Ishikawa (cell line): ENCODE measurements around the gene TMEM232.

Source experiments
- CEBPB ChIP-seq: IDR thresholded peaks from 2 replicates; pipeline ENCODE4 v1.6.1; 2012
- CREB1 ChIP-seq: IDR thresholded peaks from 2 replicates; pipeline ENCODE4 v1.6.1; 2012; ENCODE audit warnings: low read depth
- EGR1 ChIP-seq: IDR thresholded peaks from 2 replicates; pipeline ENCODE4 v1.6.1; 2012
- EP300 ChIP-seq: IDR thresholded peaks from 2 replicates; pipeline ENCODE4 v1.6.1; 2012; ENCODE audit warnings: borderline replicate concordance
- FOXM1 ChIP-seq: IDR thresholded peaks from 2 replicates; pipeline ENCODE4 v1.6.1; 2012; ENCODE audit warnings: low read depth, borderline replicate concordance
- NFIC ChIP-seq: IDR thresholded peaks from 2 replicates; pipeline ENCODE4 v1.6.1; 2012
- RAD21 ChIP-seq: IDR thresholded peaks from 2 replicates; pipeline ENCODE4 v1.6.1; 2012; ENCODE audit warnings: low read depth
- TAF1 ChIP-seq: IDR thresholded peaks from 2 replicates; pipeline ENCODE4 v1.6.1; 2012; ENCODE audit warnings: low read depth, mild to moderate bottlenecking
- TCF12 ChIP-seq: IDR thresholded peaks from 2 replicates; pipeline ENCODE4 v1.6.1; 2012; ENCODE audit warnings: low read depth
- TEAD4 ChIP-seq: IDR thresholded peaks from 2 replicates; pipeline ENCODE4 v1.6.1; 2012
- YY1 ChIP-seq: IDR thresholded peaks from 2 replicates; pipeline ENCODE4 v1.6.1; 2012; ENCODE audit warnings: low read depth
- ZBTB7A ChIP-seq: IDR thresholded peaks from 2 replicates; pipeline ENCODE4 v1.6.1; 2012; ENCODE audit warnings: low read depth
- TF ChIP-seq, protein P1 (sequence below): IDR thresholded peaks from 2 replicates; pipeline ENCODE4 v1.6.1; 2012; ENCODE audit warnings: low read depth, mild to moderate bottlenecking
- TF ChIP-seq, protein P2 (sequence below): IDR thresholded peaks from 2 replicates; pipeline ENCODE4 v1.6.1; 2012
- TF ChIP-seq, protein P3 (sequence below): IDR thresholded peaks from 2 replicates; pipeline ENCODE4 v1.6.1; 2012

Gene TMEM232

DNA sequence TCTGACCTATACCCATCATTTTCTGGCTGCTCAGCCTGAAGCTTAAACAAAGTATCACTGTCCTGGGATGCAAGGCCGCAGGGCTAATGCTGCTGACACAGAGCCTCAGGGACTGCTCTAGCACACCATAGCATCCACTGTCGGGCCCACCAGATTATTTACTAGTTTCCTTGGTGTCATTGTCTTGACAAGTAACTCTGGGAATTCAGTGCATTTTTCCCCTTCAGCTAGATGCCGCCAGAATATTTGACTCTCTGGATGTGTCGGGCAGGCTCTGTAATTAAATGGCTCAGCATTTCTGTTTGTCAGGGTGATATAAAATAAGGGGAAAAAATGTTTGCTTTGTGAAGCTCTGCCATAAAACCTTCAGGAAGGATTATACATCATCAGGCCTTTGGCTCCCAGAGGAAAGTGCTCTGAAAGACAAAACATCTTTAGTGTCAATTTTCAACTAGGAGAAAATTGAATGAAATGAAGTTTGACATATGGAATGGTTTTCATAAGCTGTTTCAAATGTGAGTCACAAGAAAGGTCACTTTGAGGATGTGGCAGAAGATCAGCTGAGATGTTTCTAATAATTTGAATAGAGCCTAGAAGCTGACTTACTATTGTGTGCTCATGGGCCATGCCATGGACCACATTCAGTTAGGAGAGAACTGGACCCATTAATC, 350.1 kb downstream of the TMEM232 start:
- TF ChIP-seq TAF1 (no peak), EGR1 (no peak), TEAD4 (no peak), CREB1 (no peak), YY1 (no peak), EP300 (no peak), NFIC (no peak), RAD21 (no peak), CEBPB (no peak)
- TF ChIP-seq, protein P1, sequence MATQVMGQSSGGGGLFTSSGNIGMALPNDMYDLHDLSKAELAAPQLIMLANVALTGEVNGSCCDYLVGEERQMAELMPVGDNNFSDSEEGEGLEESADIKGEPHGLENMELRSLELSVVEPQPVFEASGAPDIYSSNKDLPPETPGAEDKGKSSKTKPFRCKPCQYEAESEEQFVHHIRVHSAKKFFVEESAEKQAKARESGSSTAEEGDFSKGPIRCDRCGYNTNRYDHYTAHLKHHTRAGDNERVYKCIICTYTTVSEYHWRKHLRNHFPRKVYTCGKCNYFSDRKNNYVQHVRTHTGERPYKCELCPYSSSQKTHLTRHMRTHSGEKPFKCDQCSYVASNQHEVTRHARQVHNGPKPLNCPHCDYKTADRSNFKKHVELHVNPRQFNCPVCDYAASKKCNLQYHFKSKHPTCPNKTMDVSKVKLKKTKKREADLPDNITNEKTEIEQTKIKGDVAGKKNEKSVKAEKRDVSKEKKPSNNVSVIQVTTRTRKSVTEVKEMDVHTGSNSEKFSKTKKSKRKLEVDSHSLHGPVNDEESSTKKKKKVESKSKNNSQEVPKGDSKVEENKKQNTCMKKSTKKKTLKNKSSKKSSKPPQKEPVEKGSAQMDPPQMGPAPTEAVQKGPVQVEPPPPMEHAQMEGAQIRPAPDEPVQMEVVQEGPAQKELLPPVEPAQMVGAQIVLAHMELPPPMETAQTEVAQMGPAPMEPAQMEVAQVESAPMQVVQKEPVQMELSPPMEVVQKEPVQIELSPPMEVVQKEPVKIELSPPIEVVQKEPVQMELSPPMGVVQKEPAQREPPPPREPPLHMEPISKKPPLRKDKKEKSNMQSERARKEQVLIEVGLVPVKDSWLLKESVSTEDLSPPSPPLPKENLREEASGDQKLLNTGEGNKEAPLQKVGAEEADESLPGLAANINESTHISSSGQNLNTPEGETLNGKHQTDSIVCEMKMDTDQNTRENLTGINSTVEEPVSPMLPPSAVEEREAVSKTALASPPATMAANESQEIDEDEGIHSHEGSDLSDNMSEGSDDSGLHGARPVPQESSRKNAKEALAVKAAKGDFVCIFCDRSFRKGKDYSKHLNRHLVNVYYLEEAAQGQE = no peak
- TF ChIP-seq, protein P2, sequence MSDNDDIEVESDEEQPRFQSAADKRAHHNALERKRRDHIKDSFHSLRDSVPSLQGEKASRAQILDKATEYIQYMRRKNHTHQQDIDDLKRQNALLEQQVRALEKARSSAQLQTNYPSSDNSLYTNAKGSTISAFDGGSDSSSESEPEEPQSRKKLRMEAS = no peak

DNA sequence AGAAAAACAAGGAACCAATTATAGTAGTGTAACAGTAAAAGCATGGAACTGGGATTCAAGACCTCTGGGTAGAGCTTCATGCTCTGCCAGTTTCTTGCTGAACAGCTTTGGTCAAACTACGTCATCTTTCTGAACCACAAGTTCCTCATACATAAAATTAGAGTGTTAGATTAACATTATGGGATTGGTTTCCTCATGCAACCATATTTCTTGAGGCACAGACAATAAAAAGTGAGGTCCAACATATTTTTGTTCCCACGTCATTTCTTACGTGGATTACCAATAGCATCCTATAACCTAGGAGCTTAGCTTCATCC, 354.8 kb downstream of the TMEM232 start:
- TF ChIP-seq NFIC (no peak), EGR1 (no peak), RAD21 (no peak), ZBTB7A (no peak), FOXM1 (no peak), TCF12 (no peak), CEBPB (no peak), YY1 (no peak), TAF1 (no peak), CREB1 (no peak)
- TF ChIP-seq, protein P2 = no peak
- TF ChIP-seq, protein P1 = no peak
- TF ChIP-seq, protein P3, sequence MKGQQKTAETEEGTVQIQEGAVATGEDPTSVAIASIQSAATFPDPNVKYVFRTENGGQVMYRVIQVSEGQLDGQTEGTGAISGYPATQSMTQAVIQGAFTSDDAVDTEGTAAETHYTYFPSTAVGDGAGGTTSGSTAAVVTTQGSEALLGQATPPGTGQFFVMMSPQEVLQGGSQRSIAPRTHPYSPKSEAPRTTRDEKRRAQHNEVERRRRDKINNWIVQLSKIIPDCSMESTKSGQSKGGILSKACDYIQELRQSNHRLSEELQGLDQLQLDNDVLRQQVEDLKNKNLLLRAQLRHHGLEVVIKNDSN = no peak

DNA sequence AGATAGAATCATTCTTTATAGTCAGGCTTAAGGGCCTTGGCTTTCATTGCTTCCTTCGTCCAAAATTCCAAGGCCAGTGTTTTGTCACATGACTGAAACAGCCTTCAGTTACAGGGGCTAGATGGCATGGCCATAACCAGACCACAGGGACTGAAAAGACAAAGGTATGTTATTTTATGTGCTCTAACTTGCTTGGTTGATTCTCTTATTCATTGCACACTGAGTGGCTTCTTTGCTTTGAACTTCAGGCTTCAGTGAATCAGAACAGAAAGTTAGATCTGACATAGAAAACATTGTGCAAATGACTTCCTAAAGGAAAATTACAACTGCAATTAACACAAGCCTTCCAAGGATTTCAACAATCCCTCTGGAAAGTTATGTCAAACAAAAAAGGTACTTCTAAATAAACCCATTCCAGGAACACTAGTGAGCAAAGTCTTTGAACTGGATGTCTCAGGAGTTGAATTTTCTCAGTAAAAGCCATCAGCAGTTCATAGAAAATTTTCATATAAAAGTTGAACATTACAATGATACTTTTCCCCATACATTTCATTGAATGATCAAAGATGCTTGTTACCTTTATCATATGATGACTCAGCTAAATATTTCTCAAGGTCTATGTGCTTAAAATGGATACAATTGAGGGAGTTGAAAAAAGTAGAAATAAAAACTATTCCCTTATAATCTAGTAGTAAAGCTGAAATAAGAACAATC, 355.3 kb downstream of the TMEM232 start:
- TF ChIP-seq NFIC (no peak), RAD21 (no peak), EGR1 (no peak), TCF12 (no peak)
